Limb (tissue), 2 donors: ENCODE results near the gene VEGFA.

Experiments
- DNase-seq, 2 donors: peaks; one replicate each; pipeline ENCODE4 v3.0.0-alpha.2; 2016; ENCODE audit errors: extremely low spot score in 2 of 2

The VEGFA gene

GRCh38 chr6:43738877-43739641, 31.0 kb upstream of the VEGFA start:
- no peak for DNase-seq

GRCh38 chr6:43739642-43740091, 30.3 kb upstream of the VEGFA start:
- DNase-seq, result no peak

GRCh38 chr6:43740321-43740960, 29.6 kb upstream of the VEGFA start:
- no peak for DNase-seq

GRCh38 chr6:43740961-43741764, 28.8 kb upstream of the VEGFA start:
- DNase-seq, result no peak

- DNase-seq, result no peak
These were observed 28.2 kb upstream of the VEGFA start for GRCh38 chr6:43741829-43742228.

- DNase-seq, result no peak
These were observed 27.7 kb upstream of the VEGFA start for GRCh38 chr6:43742285-43742684.

- no peak for DNase-seq
These were observed 26.9 kb upstream of the VEGFA start for GRCh38 chr6:43742931-43743632.

- DNase-seq, result no peak
These were observed 26.2 kb upstream of the VEGFA start for GRCh38 chr6:43743682-43744381.

GRCh38 chr6:43744491-43744890, 25.5 kb upstream of the VEGFA start:
- DNase-seq, result no peak

- no peak for DNase-seq
These were observed 24.9 kb upstream of the VEGFA start for GRCh38 chr6:43744931-43745727.

- DNase-seq, result no peak
These were observed 23.9 kb upstream of the VEGFA start for GRCh38 chr6:43746071-43746470.

- peak; percentile 60 to 67 for DNase-seq
These were observed 23.4 kb upstream of the VEGFA start for GRCh38 chr6:43746613-43747102.

GRCh38 chr6:43747784-43748183, 22.2 kb upstream of the VEGFA start:
- DNase-seq, result no peak

- no peak for DNase-seq
These were observed 21.2 kb upstream of the VEGFA start for GRCh38 chr6:43748765-43749164.

GRCh38 chr6:43749461-43749860, 20.6 kb upstream of the VEGFA start:
- no peak for DNase-seq

- no peak for DNase-seq
These were observed 19.4 kb upstream of the VEGFA start for GRCh38 chr6:43750622-43751021.

- DNase-seq, result no peak
These were observed 16.3 kb upstream of the VEGFA start for GRCh38 chr6:43753570-43754183.

- DNase-seq, result no peak
These were observed 11.9 kb upstream of the VEGFA start for GRCh38 chr6:43757966-43758616.

- no peak for DNase-seq
These were observed 11.4 kb upstream of the VEGFA start for GRCh38 chr6:43758617-43759050.
